T-cell (primary cell): ENCODE results near the gene PCDHA4. TPM values are rescaled to one million over a fixed set of nuclear protein-coding genes. Genes with fewer than 3 reads are reported as not detected.
"Not testable (repeated sequence)": the region's sequence is repeated elsewhere in the genome, so short reads cannot be mapped to it uniquely, and the experiment has no call there.

Experiments used
- ATAC-seq, 4 experiments: fragments of 200-7000 bp in 3 of 4; fragments of 150-1000 bp in 1 of 4; cut with Tn5 transposase; replicated peaks in 1 of 4; 1 replicate in 3 of 4; 2 replicates in 1 of 4; pipeline ENCODE4 v1.10.0; 2021; ENCODE audit warnings: moderate library complexity in 3 of 4, mild to moderate bottlenecking in 2 of 4, moderate number of reproducible peaks in 1 of 4
- CTCF ChIA-PET, 2 donors: fragments of 300-600 bp; sonication (Branson Sonifier 250); formaldehyde crosslinking; loops; one replicate each; lab custom pipeline; 2022; ENCODE audit warnings: antibody characterized with exemption in 2 of 2; lab: Charles Lee
- POLR2A ChIA-PET, 2 donors: fragments of 300-600 bp; sonication (Branson Sonifier 250); formaldehyde crosslinking; loops; one replicate each; lab custom pipeline; 2022; ENCODE audit warnings: antibody characterized with exemption in 2 of 2; lab: Charles Lee
- DNase-seq, 35 experiments: peaks; one replicate each; pipeline versions ENCODE4 v3.0.0 to v3.0.0-alpha.2; 2013 to 2023
- H3K27ac ChIP-seq: one replicate; pipeline ENCODE4 v1.5.1; 2013; ENCODE audit warnings: low read length
- H3K27me3 ChIP-seq, 2 experiments: replicated peaks in 1 of 2; 1 replicate in 1 of 2; 2 replicates in 1 of 2; pipeline versions ENCODE4 v1.6.1 to v1.7.0; 2013; ENCODE audit warnings: low read length in 1 of 2, mixed read lengths in 1 of 2; ENCODE audit not compliant: control insufficient read depth in 2 of 2, insufficient read depth in 2 of 2; ENCODE audit errors: extremely low read depth in 1 of 2
- H3K36me3 ChIP-seq, 2 donors: 1 replicate in 1 of 2; 2 replicates in 1 of 2; pipeline versions ENCODE4 v1.6.1 to v1.7.0; 2013; ENCODE audit warnings: low read length in 1 of 2; ENCODE audit not compliant: control insufficient read depth in 2 of 2, insufficient read depth in 1 of 2; ENCODE audit errors: extremely low read depth in 1 of 2
- H3K4me1 ChIP-seq, 2 experiments: 1 replicate in 1 of 2; 2 replicates in 1 of 2; pipeline versions ENCODE4 v1.6.1 to v1.7.0; 2013; ENCODE audit warnings: low read length in 2 of 2, mixed read lengths in 1 of 2; ENCODE audit not compliant: insufficient read depth in 2 of 2, control insufficient read depth in 1 of 2; ENCODE audit errors: extremely low read depth in 1 of 2
- H3K4me3 ChIP-seq, 2 donors: 1 replicate in 1 of 2; 2 replicates in 1 of 2; pipeline versions ENCODE4 v1.5.1 to v1.7.0; 2013; ENCODE audit warnings: mild to moderate bottlenecking in 2 of 2, low read length in 1 of 2, moderate library complexity in 1 of 2; ENCODE audit not compliant: control insufficient read depth in 1 of 2; ENCODE audit errors: extremely low read depth in 1 of 2
- H3K9me3 ChIP-seq: 2 replicates; pipeline ENCODE4 v1.7.0; 2013
- H3K27ac Mint-ChIP-seq, 2 donors: one replicate each; pipeline ENCODE4 v1.8.0; 2020 to 2021; ENCODE audit warnings: mild to moderate bottlenecking in 2 of 2, mixed read lengths in 2 of 2
- H3K27me3 Mint-ChIP-seq, 2 donors: one replicate each; pipeline ENCODE4 v1.8.0; 2021 to 2022; ENCODE audit warnings: mixed read lengths in 2 of 2
- H3K36me3 Mint-ChIP-seq: one replicate; pipeline ENCODE4 v1.8.0; 2021; ENCODE audit warnings: mixed read lengths
- H3K4me1 Mint-ChIP-seq, 3 donors: one replicate each; pipeline ENCODE4 v1.8.0; 2020 to 2022; ENCODE audit warnings: mixed read lengths in 3 of 3, mild to moderate bottlenecking in 1 of 3
- H3K4me3 Mint-ChIP-seq, 3 donors: one replicate each; pipeline ENCODE4 v1.8.0; 2020 to 2022; ENCODE audit warnings: mild to moderate bottlenecking in 3 of 3, mixed read lengths in 3 of 3, moderate library complexity in 3 of 3
- H3K9me3 Mint-ChIP-seq, 3 donors: one replicate each; pipeline ENCODE4 v1.8.0; 2020 to 2022; ENCODE audit warnings: mixed read lengths in 3 of 3
- WGBS: methylation state at CpG from one replicate; pipeline ENCODE4 v1.1.5; 2013; ENCODE audit warnings: missing lambda C conversion rate; ENCODE audit not compliant: insufficient coverage; 5-methylcytosine and 5-hydroxymethylcytosine counted together
- total RNA-seq, 35 experiments: library from RNA in 6 of 35; stranded (reverse) in 6 of 35; fragments of 120-200 nt in 1 of 35; gene quantifications; one replicate each; pipeline versions ENCODE4 v1.2.1 to v1.2.4 and lab custom pipeline; 2013 to 2026

The PCDHA4 gene
- total RNA-seq, 5 donors from 2014 or later (not counting 1 experiment from before 2014, with no cell fraction given): not detected

DNA sequence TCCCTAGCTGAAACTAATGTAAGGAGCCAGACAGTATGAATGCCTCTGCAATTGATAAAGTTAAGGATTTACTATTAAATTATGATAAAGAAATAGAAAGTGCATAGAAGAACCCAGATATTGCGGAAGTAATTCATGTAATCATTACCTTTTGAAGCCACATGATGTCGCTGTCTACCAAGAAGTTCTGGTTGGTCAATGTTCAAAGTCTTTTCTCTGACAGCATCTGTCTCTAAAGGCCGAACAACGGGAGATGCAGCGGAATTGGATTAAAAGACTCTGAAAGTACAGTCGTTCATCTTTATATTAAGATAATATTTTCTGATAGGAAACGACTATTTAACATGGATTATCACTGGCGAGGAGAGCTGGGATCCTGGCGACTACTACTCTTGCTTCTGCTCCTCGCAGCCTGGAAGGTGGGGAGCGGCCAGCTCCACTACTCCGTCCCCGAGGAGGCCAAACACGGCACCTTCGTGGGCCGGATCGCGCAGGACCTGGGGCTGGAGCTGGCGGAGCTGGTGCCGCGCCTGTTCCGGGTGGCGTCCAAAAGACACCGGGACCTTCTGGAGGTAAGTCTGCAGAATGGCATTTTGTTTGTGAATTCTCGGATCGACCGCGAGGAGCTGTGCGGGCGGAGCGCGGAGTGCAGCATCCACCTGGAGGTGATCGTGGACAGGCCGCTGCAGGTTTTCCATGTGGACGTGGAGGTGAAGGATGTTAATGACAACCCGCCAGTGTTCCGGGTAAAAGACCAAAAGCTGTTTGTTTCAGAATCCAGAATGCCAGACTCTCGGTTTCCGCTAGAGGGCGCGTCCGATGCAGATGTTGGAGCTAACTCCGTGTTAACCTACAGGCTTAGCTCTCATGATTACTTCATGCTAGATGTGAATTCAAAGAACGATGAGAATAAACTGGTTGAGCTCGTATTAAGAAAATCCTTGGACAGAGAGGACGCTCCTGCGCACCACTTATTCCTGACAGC lies 34.4 kb downstream of the PCDHA4 start, which contains the start of gene PCDHA8:
PCDHA8 (plus strand) TSS at position 210 of the 985 bp plus-strand sequence; CDS start at position 345, 135 bp downstream.
- peaks cover 0 to 2% (median 0%) of the 10 kb centered on the region in 3 donors for H3K4me1 Mint-ChIP-seq
- no peak within 1 kb of the TSS for H3K27ac Mint-ChIP-seq
- peaks cover 7 to 23% (median 13%) of the 10 kb centered on the region in 3 donors for H3K9me3 Mint-ChIP-seq
- H3K9me3 ChIP-seq: no peaks in the 10 kb centered on the region
- no peaks in the 10 kb centered on the region for H3K4me1 ChIP-seq
- no peak for ATAC-seq
- no peak within 1 kb of the TSS for H3K4me3 Mint-ChIP-seq
- H3K4me3 ChIP-seq: no peak within 1 kb of the TSS
- H3K27me3 ChIP-seq: peaks cover 0 to 9% of the 10 kb centered on the region in 2 experiments
- 42% methylated on average over 21 of the region's 47 CpGs for WGBS
- ChIA-PET CTCF (no interaction called here), POLR2A (no interaction called here)
- no peaks in the 10 kb centered on the region for H3K36me3 ChIP-seq
- H3K27ac ChIP-seq: no peak within 1 kb of the TSS
- H3K36me3 Mint-ChIP-seq: no peaks in the 10 kb centered on the region
- peaks cover 18 to 22% of the 10 kb centered on the region in 2 donors for H3K27me3 Mint-ChIP-seq
- no peak for DNase-seq

DNA sequence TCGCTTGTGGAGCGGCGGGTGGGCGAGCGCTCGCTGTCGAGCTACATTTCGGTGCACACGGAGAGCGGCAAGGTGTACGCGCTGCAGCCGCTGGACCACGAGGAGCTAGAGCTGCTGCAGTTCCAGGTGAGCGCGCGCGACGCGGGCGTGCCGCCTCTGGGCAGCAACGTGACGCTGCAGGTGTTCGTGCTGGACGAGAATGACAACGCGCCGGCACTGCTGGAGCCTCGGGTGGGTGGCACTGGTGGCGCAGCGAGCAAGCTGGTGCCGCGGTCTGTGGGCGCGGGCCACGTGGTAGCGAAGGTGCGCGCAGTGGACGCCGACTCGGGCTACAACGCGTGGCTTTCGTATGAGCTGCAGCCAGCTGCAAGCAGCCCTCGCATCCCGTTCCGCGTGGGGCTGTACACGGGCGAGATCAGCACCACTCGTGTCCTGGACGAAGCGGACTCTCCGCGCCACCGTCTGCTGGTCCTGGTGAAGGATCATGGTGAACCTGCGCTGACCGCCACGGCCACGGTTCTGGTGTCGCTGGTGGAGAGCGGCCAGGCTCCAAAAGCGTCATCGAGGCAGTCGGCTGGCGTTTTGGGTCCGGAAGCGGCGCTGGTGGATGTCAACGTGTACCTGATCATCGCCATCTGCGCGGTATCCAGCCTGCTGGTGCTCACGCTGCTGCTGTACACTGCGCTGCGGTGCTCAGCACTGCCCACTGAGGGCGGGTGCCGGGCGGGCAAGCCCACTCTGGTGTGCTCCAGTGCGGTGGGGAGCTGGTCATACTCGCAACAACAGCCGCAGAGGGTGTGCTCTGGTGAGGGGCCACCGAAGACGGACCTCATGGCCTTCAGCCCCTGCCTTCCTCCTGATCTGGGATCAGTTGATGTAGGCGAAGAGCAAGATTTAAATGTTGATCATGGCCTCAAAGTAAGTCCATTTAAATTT lies 36.2 kb downstream of the PCDHA4 start:
- Mint-ChIP-seq H3K4me3 (no peak overlapping the region), H3K9me3 (peaks cover 11 to 17% (median 15%) of the 10 kb centered on the region in 3 donors), H3K27ac (no peak overlapping the region), H3K4me1 (peaks cover 0 to 2% (median 0%) of the 10 kb centered on the region in 3 donors), H3K27me3 (peaks cover 22 to 32% of the 10 kb centered on the region in 2 donors), H3K36me3 (no peaks in the 10 kb centered on the region)
- WGBS: 61% methylated on average over 75 of the region's 87 CpGs
- Histone ChIP-seq H3K36me3 (no peaks in the 10 kb centered on the region), H3K4me3 (no peak overlapping the region), H3K27me3 (peaks cover 2 to 10% of the 10 kb centered on the region in 2 experiments), H3K4me1 (no peaks in the 10 kb centered on the region), H3K27ac (no peak overlapping the region), H3K9me3 (no peaks in the 10 kb centered on the region)
- CTCF ChIA-PET: no interaction called here
- DNase-seq: no peak
- no peak for ATAC-seq
- POLR2A ChIA-PET: no interaction called here

DNA sequence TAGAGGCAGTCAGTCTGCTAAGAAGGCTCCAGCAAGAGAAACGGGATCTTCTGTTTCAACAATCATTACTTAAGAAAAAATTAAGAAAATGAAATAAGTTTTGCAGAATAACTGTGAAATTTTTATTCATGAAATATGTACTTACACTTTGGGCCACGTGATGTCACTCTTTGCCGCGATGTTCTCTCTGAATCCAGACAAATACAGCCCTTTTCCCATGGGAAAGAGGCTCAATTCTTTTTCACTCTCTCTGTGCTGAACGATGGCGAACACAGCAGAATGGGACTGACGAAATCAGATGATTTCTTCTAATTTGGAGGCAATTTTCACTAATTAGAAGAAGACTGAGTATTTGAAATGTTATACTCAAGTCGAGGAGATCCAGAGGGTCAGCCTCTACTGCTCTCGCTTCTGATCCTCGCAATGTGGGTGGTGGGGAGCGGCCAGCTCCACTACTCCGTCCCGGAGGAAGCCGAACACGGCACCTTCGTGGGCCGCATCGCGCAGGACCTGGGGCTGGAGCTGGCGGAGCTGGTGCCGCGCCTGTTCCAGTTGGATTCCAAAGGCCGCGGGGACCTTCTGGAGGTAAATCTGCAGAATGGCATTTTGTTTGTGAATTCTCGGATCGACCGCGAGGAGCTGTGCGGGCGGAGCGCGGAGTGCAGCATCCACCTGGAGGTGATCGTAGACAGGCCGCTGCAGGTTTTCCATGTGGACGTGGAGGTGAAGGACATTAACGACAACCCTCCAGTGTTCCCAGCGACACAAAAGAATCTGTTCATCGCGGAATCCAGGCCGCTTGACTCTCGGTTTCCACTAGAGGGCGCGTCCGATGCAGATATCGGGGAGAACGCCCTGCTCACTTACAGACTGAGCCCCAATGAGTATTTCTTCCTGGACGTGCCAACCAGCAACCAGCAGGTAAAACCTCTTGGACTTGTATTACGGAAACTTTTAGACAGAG lies 41.6 kb downstream of the PCDHA4 start, which contains the start of gene PCDHA9:
PCDHA9 (plus strand) TSS at position 244 of the 964 bp plus-strand sequence; CDS start at position 358, 114 bp downstream.
- H3K27me3 ChIP-seq: peaks cover 4 to 19% of the 10 kb centered on the region in 2 experiments
- ATAC-seq, H3K4me3 ChIP-seq, H3K4me1 Mint-ChIP-seq, H3K27ac ChIP-seq, H3K9me3 Mint-ChIP-seq, H3K36me3 Mint-ChIP-seq, DNase-seq, CTCF ChIA-PET, H3K4me1 ChIP-seq, POLR2A ChIA-PET, H3K9me3 ChIP-seq, H3K4me3 Mint-ChIP-seq, H3K36me3 ChIP-seq, H3K27ac Mint-ChIP-seq: not testable (repeated sequence)
- WGBS: 36% methylated on average over 22 of the region's 48 CpGs
- H3K27me3 Mint-ChIP-seq: peaks cover 8 to 22% of the 10 kb centered on the region in 2 donors

DNA sequence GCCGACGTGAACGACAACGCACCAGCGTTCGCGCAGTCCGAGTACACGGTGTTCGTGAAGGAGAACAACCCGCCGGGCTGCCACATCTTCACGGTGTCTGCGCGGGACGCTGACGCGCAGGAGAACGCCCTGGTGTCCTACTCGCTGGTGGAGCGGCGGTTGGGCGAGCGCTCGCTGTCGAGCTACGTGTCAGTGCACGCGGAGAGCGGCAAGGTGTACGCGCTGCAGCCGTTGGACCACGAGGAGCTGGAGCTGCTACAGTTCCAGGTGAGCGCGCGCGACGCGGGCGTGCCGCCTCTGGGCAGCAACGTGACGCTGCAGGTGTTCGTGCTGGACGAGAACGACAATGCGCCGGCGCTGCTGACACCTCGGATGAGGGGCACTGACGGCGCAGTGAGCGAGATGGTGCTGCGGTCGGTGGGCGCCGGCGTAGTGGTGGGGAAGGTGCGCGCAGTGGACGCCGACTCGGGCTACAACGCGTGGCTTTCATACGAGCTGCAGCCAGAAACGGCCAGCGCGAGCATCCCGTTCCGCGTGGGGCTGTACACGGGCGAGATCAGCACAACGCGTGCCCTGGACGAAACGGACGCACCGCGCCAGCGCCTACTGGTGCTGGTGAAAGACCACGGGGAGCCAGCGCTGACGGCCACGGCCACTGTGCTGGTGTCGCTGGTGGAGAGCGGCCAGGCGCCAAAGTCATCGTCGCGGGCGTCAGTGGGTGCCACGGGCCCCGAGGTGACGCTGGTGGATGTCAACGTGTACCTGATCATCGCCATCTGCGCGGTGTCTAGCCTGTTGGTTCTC lies 43.2 kb downstream of the PCDHA4 start:
- DNase-seq, H3K9me3 ChIP-seq, H3K36me3 ChIP-seq, ATAC-seq, H3K4me1 ChIP-seq, H3K27ac Mint-ChIP-seq, H3K4me1 Mint-ChIP-seq, H3K27ac ChIP-seq, H3K4me3 Mint-ChIP-seq, H3K9me3 Mint-ChIP-seq, H3K36me3 Mint-ChIP-seq, CTCF ChIA-PET: not testable (repeated sequence)
- H3K4me3 ChIP-seq: peak overlapping the region in 1 of 2 donors; percentile 23
- peaks cover 4 to 23% of the 10 kb centered on the region in 2 experiments for H3K27me3 ChIP-seq
- H3K27me3 Mint-ChIP-seq: peaks cover 8 to 24% of the 10 kb centered on the region in 2 donors
- 56% methylated on average over 100 of the region's 101 CpGs for WGBS
- POLR2A ChIA-PET: interaction anchor here in 1 of 2 donors (0.6 kb wide), 1 partner anchor 914 kb away, joined by 5 read pairs; no protein-coding TSS in a partner anchor
